Measurements from ENCODE around the gene CYB5R3.
"Not testable (repeated sequence)": the region's sequence is repeated elsewhere in the genome, so short reads cannot be mapped to it uniquely, and the experiment has no call there.

The CYB5R3 gene

GRCh38 chr22:42596863-42597530 is 52.2 kb downstream of the CYB5R3 start:
- no peak for DNase-seq

- DNase-seq, result no peak
Observed at GRCh38 chr22:42596336-42596735, 52.9 kb downstream of the CYB5R3 start.

GRCh38 chr22:42595434-42595833 is 53.8 kb downstream of the CYB5R3 start:
- no peak for DNase-seq

DNA sequence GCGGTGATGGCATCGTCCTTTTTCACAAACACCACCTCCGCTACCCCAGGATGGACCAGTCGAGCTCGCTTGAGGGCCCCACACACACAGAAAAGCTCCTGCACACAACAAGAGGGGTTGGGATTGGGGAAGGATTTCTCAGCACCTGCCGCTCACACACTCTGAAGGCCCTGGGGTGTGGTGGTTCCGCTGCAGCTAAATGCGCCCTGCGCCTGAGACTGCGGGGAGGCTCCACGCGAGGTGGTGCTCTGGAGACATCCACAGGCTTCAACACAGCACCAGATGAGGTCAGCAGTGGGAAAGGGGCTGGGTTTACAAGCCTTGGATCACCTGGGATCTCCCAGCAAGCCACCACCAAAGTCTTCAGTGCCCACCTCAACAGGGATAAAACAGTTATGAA is 57.2 kb downstream of the CYB5R3 start:
- DNase-seq, result no peak

DNA sequence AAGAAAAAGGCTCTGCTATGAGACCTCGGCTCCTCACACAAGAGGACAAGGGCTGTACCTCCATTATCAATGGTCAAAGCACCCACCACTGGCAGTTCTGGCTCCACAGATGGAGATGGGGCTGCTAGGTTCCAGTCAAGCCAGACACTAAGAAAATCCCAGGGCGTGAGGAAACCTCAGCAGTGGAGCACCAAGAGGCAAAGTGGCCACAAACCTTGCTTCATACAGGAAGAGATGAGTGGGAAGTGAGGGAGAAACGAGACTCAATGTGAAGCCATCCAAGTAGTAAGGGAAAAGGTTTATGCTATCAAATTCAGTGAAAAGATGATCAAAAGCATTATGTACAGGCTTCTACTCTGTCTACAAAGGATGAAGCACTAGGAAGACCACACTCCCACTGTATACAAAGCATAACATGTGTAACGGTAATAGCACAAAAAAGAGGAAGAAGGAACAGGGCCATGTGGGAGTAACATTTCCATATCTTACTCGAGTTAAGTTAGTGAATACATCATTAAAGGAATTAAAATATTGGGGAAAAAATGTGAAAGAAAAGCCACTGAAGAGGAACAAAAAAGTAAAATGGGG is 61.5 kb downstream of the CYB5R3 start:
- DNase-seq, result peak; percentile 78 to 80

DNA sequence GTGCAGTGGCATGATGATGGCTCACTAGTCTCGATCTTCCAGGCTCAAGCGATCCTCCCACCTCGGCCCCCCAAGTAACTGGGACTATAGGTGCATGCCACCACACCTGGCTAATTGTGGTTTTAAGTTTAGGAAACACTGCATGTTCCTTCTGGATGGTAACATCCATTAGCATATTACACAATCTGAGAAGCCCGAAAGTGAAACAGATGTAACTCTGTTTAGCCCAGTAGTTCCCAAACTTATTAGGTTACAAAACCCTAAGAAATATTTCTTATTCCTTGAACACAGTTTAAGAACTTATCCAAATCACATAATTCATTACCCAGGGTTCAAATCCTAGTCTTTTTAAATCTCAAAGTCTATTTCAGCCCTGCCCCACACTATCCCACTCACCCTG is 62.8 kb downstream of the CYB5R3 start:
- peak; percentile 9 to 34 for DNase-seq

- DNase-seq, result no peak
Observed at GRCh38 chr22:42585096-42585495, 64.1 kb downstream of the CYB5R3 start.

DNA sequence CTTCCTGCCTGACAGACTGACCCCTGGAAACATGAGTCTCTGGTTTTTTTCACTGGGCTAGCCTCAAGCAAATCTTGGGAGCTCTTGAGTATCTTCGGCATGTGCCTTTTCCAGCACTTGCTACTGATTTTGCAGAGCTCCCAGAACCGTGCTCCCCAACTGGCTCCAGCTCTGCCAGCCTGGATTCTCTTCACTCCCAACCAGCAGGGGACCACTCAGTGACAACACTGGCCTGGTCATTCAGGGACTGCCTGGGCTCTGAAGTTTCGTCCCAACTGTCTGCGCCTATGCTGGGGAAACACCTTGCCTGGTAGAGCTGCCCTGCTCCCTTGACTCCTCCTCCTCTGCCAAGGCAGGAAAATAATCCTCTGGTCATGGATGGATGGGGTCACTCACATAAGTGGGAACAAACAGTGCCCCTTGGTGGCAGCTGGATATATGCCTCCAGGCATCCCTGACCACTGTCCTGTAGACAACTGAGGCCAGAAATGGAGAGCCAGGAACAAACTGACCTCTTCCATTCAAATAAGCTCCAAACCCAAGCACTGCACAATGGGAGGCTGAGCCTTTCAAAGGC is 64.7 kb downstream of the CYB5R3 start:
- DNase-seq, result no peak

DNA sequence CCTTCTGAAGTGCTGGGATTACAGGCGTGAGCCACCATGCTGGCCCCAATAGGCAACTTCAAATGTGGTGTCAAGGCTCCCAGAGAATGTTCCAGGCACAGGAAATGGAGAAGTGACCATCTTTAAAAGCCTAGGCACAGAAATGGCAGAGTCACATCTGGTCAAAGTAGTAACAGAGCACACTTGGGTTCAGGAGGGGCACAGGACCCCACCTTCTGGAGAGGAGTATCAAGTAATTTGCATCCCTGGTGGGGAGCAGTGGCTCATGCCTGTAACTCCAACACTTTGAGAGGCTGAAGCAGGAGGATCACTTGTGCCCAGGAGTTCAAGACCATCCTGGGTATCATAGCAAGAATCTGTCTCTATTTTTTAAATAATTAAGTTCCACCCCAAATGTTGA is 66.2 kb downstream of the CYB5R3 start:
- DNase-seq, result no peak

DNA sequence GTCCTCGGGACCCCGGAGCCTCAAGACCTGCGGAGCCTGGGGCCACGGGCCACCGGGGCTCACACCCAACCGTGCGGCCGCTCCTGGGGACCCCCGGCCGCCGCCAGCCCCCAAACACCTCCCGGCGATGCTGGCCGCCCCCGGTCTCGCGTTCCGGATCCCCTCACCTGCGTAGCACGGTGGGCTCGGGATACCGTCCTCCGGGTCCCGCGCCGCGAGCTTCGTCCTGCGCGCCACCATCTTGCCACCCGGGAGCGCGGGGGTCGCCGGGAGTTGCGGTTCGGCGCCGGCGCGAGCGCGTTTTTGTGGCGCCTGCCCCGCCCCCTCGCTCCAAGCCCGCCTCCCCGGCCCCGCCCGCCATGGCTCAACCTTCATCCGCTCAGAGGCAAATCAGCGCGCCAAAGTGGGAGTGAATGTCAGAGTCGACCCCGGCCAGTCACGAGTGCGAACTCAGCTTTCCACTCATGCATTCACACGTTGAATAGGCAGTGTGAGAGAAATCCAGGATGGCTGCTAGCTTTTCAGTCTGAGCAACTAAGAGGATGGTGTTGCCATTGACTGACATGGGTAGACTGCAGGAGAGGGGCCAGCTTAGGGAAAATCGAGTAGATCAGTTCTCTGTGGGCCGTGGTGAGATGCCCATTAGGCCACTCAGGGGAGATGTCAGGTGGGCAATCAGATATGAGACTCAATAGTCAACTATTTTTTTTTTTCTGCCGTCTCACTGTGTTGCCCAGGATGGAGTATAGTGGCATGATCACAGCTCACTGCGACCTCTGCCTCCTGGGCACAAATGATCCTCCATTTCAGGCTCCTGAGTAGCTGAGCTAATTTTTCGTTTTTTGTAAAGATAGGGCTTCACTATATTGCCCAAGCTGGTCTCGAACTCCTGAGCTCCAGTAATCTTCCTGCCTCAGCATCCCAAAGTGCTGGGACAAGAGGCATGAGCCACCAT is 67.2 kb downstream of the CYB5R3 start:
- peak; percentile 59 to 72 for DNase-seq

- not testable (repeated sequence) for DNase-seq
Observed at GRCh38 chr22:42581194-42581761, 67.9 kb downstream of the CYB5R3 start.

- not testable (repeated sequence) for DNase-seq
Observed at GRCh38 chr22:42580040-42580439, 69.2 kb downstream of the CYB5R3 start.

DNA sequence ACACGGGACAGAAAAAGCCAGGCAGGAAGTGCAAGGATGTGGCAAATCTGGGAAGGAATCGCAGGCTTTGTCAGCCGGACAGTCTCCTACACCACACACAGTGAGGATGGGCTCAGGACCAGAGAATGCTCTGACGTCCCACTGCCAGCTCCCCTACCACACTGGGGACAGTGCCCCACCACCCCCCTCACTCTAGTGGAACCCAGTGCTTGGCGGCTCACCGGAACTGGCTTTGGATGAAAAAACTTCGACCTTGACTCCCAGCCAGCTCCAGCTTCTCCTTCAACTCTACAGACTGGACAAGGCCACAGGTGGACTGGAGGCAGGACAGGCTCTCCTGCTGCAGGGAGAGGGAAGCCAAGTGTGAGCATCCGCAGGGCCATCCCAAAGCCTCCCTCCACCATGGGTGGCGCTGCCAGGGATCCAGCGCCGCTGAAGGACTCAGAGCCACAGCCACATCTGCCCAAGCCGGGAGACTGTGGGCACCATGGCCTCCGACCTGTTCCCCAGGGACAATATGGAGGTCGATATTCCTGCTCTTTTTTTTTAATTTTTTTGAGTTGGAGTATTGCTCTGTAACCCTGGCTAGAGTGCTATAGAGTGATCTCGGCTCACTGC is 71.5 kb downstream of the CYB5R3 start:
- no peak for DNase-seq

DNA sequence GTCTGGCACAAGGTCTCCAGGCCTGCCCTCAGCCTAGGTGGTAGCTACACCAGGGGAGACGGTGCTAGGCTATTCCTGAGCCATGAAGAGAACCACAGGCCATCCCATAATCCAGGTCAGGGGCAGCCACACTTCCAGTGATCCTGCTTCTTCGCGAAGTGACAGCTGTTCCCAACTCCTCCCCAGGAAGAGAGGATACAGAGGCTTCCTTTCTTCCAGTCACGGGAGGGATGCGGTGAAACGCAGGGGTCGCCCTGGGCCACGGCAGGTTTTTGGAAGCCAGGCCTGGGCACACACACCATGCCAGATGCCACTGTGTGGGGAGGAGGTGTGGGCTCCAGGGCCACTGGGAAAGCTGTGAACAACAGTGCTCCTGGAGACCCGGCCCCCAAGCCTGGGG is 72.1 kb downstream of the CYB5R3 start:
- not testable (repeated sequence) for DNase-seq

- not testable (repeated sequence) for DNase-seq
Observed at GRCh38 chr22:42575996-42576574, 73.1 kb downstream of the CYB5R3 start.

DNA sequence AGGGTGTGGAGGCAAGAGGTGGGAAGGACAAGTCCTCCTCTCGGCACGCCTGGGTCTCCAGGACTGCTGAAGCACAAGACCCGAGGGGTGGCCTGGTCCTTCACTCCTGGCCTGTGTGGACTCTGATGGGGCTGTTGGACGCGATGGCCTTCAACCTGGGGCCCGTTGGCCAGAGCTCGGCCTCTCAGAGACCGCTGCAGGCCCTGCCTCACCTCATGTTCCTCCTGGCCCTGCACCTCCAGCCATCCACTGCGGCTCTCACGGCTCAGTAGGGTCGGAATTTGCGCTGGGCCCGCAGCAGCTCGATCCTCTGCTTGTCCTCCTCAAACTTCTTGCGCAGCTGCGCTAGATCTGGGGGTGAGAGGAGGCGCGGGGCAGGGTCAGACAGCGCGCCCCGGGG is 74.7 kb downstream of the CYB5R3 start:
- not testable (repeated sequence) for DNase-seq

GRCh38 chr22:42574046-42574445 is 75.1 kb downstream of the CYB5R3 start:
- DNase-seq, result not testable (repeated sequence)

- not testable (repeated sequence) for DNase-seq
Observed at GRCh38 chr22:42571068-42571467, 78.1 kb downstream of the CYB5R3 start.

GRCh38 chr22:42570580-42570979 is 78.6 kb downstream of the CYB5R3 start:
- DNase-seq, result not testable (repeated sequence)

DNA sequence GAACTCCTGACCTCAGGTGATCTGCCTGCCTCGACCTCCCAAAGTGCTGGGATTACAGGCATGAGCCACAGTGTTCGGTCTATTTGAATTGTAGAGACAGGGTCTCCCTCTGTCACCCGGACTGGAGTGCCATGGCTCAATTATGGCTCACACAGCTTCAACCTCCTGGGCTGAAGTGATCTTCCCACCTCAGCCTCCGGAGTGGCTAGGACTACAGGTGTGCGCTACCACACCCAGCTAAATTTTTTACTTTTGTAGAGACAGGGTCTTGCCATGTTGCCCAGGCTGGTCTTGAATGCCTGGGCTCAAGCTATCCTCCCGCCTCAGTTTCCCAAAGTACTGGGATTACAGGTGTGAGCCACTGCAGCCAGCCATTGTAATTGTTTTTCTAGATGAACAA is 81.2 kb downstream of the CYB5R3 start:
- DNase-seq, result not testable (repeated sequence)
